Testis (tissue), 3 donors: Measurements from ENCODE around the gene RAB26. TPM values are rescaled to one million over a fixed set of nuclear protein-coding genes. Genes with fewer than 3 reads are reported as not detected.

Source experiments
- DNase-seq: peaks from one replicate; pipeline ENCODE4 v3.0.0-alpha.2; 2019
- H3K27ac ChIP-seq, 2 donors: fragments of 200-600 bp; sonication (generic); one replicate each; pipeline ENCODE4 v1.5.1; 2019
- H3K27me3 ChIP-seq: fragments of 200-600 bp; sonication (generic); one replicate; pipeline ENCODE4 v1.5.1; 2019
- H3K36me3 ChIP-seq: fragments of 200-600 bp; sonication (generic); one replicate; pipeline ENCODE4 v1.5.1; 2017; ENCODE audit warnings: low read depth; ENCODE audit errors: missing control alignments
- H3K4me1 ChIP-seq: fragments of 200-600 bp; sonication (generic); one replicate; pipeline ENCODE4 v1.5.1; 2019
- H3K4me3 ChIP-seq, 2 donors: fragments of 200-600 bp; sonication (generic); one replicate each; pipeline ENCODE4 v1.5.1; 2017 to 2019
- H3K9me3 ChIP-seq: fragments of 200-600 bp; sonication (generic); one replicate; pipeline ENCODE4 v1.5.1; 2017
- POLR2A ChIP-seq: fragments of 450-650 bp; IDR thresholded peaks from one replicate; pipeline ENCODE4 v1.6.1; 2017; ENCODE audit warnings: antibody characterized with exemption, mild to moderate bottlenecking, moderate library complexity
- WGBS, 2 donors: methylation state at CpG; one replicate each; pipeline ENCODE4 v1.1.5; 2018; 5-methylcytosine and 5-hydroxymethylcytosine counted together
- intact Hi-C: fragments of 100-400 bp; cut with DNase I; formaldehyde crosslinking; loops from one replicate; pipeline ENCODE4 v1.15.1; 2023; ENCODE audit warnings: low total_unique reads
- polyA plus RNA-seq: library from polyadenylated mRNA; stranded (reverse); fragments of 350-450 nt; fragmentation: Illumina TruSeq; extraction: RNeasy Lipid Tissue Mini Kit (QIAGEN cat#74804); gene quantifications from one replicate; pipeline ENCODE4 v1.2.3, GENCODE V29; 2014; ENCODE audit warnings: low read depth, low replicate concordance; ENCODE audit not compliant: insufficient read depth
- total RNA-seq, 2 donors: library from RNA; depleted of rRNA; stranded (reverse); fragments of >200 nt; gene quantifications; one replicate each; pipeline ENCODE4 v1.2.3, GENCODE V29; 2016
- TF ChIP-seq, protein P1 (sequence below), 3 experiments: fragments of 450-650 bp in 2 of 3; fragments of 200-600 bp in 1 of 3; sonication (generic) in 1 of 3; IDR thresholded peaks; one replicate each; pipeline ENCODE4 v1.5.1; 2016 to 2019; ENCODE audit warnings: antibody characterized with exemption in 3 of 3, mild to moderate bottlenecking in 2 of 3, moderate library complexity in 1 of 3

RAB26 gene
- total and polyA plus RNA-seq, 3 donors from 2014 or later, result 1.5 to 3.6 (median 3.2) TPM

GRCh38 chr16:2190659-2191445 is 42.4 kb downstream of the RAB26 start:
- Histone ChIP-seq H3K27ac (no peak overlapping the region), H3K27me3 (no peaks in the 10 kb centered on the region), H3K9me3 (no peaks in the 10 kb centered on the region), H3K36me3 (no peaks in the 10 kb centered on the region), H3K4me3 (no peak overlapping the region), H3K4me1 (peaks cover 9% of the 10 kb centered on the region)
- intact Hi-C loops, result no loop called here
- no peak for TF ChIP-seq POLR2A
- TF ChIP-seq, protein P1, sequence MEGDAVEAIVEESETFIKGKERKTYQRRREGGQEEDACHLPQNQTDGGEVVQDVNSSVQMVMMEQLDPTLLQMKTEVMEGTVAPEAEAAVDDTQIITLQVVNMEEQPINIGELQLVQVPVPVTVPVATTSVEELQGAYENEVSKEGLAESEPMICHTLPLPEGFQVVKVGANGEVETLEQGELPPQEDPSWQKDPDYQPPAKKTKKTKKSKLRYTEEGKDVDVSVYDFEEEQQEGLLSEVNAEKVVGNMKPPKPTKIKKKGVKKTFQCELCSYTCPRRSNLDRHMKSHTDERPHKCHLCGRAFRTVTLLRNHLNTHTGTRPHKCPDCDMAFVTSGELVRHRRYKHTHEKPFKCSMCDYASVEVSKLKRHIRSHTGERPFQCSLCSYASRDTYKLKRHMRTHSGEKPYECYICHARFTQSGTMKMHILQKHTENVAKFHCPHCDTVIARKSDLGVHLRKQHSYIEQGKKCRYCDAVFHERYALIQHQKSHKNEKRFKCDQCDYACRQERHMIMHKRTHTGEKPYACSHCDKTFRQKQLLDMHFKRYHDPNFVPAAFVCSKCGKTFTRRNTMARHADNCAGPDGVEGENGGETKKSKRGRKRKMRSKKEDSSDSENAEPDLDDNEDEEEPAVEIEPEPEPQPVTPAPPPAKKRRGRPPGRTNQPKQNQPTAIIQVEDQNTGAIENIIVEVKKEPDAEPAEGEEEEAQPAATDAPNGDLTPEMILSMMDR (IDR thresholded peaks at IDR 0.05), result no peak
- DNase-seq, result no peak
- WGBS, 2 donors, result 59 to 69% methylated on average over 7 to 24 of the region's 25 CpGs

GRCh38 chr16:2191446-2191706 is 43.0 kb downstream of the RAB26 start:
- Histone ChIP-seq H3K4me1 (peaks cover 9% of the 10 kb centered on the region), H3K36me3 (no peaks in the 10 kb centered on the region), H3K9me3 (no peaks in the 10 kb centered on the region), H3K27ac (no peak overlapping the region), H3K4me3 (no peak overlapping the region), H3K27me3 (no peaks in the 10 kb centered on the region)
- intact Hi-C loops, result no loop called here
- TF ChIP-seq, protein P1 (IDR thresholded peaks at IDR 0.05), result no peak
- TF ChIP-seq POLR2A, result no peak
- no peak for DNase-seq
- WGBS, 2 donors, result 86 to 90% methylated on average over 8 to 11 of the region's 11 CpGs

GRCh38 chr16:2194166-2194834 is 45.9 kb downstream of the RAB26 start:
- Histone ChIP-seq H3K36me3 (no peaks in the 10 kb centered on the region), H3K27ac (no peak overlapping the region), H3K9me3 (no peaks in the 10 kb centered on the region), H3K4me3 (no peak overlapping the region), H3K27me3 (no peaks in the 10 kb centered on the region), H3K4me1 (peaks cover 9% of the 10 kb centered on the region)
- TF ChIP-seq, protein P1 (IDR thresholded peaks at IDR 0.05), result no peak
- no peak for TF ChIP-seq POLR2A
- WGBS, 2 donors, result 50 to 60% methylated on average over 12 to 16 of the region's 16 CpGs
- DNase-seq, result no peak
- intact Hi-C loops, result no loop called here

DNA sequence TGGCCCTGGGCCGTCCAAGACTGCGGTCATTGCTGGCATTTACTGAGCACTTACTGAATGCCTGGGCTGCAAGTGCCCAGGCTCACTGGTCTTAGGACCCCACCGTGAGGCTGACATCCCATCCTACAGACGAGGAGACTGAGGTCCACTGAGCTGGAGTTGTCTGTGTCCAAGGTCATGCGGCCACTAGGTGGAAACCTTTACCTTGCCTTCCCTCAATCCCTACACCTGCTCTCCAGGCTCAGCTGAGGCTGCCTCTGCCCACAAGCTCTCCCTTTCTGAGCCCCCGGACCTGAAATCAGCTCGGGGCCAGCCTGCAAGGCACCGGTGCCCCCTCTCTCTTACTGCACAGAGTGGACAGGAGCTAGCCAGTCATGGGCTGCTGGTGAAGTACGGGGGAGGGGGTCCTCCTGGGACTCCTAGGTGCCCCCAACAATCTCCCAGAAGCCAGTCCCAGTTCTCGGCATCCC is 46.5 kb downstream of the RAB26 start:
- intact Hi-C loops, result no loop called here
- H3K4me3 ChIP-seq, result no peak overlapping the region
- H3K27ac ChIP-seq, result no peak overlapping the region
- no peak for TF ChIP-seq POLR2A
- TF ChIP-seq, protein P1 (IDR thresholded peaks at IDR 0.05), result peak in 1 of 3 experiments; percentile 34
- no peaks in the 10 kb centered on the region for H3K36me3 ChIP-seq
- peaks cover 9% of the 10 kb centered on the region for H3K4me1 ChIP-seq
- H3K27me3 ChIP-seq, result no peaks in the 10 kb centered on the region
- WGBS, 2 donors, result 36 to 40% methylated on average over 3 to 10 of the region's 10 CpGs
- H3K9me3 ChIP-seq, result no peaks in the 10 kb centered on the region
- peak; percentile 49 for DNase-seq
